SK-N-SH (cell line): ENCODE data around the gene BCR. TPM values are rescaled to one million over a fixed set of nuclear protein-coding genes. Genes with fewer than 3 reads are reported as not detected.

Experiments
- CTCF ChIA-PET: fragments of 300-600, 350-600 bp; formaldehyde crosslinking; extraction: SDS; loops from one replicate; lab custom pipeline; 2021; lab: Yijun Ruan, JAX
- POLR2A ChIA-PET: fragments of 350-600 bp; sonication (Branson Sonifier 250); formaldehyde crosslinking; extraction: SDS; loops from one replicate; lab custom pipeline; 2020; ENCODE audit warnings: antibody characterized with exemption, inconsistent platforms; lab: Yijun Ruan, JAX
- DNase-seq: peaks from one replicate; pipeline ENCODE4 v3.0.0; 2012
- H2AFZ ChIP-seq: fragments of 200-600 bp; sonication (generic); 2 replicates; pipeline ENCODE4 v1.8.1; 2016; ENCODE audit warnings: antibody characterized with exemption, mild to moderate bottlenecking, low read depth
- H3F3A ChIP-seq: fragments of 200-600 bp; sonication (generic); replicated peaks from 2 replicates; pipeline ENCODE3; 2016; ENCODE audit warnings: antibody characterized with exemption, mild to moderate bottlenecking; ENCODE audit not compliant: insufficient read depth
- H3K27ac ChIP-seq, 2 experiments: fragments of 200-500 bp in 1 of 2; fragments of 200-600 bp in 1 of 2; sonication (Bioruptor generic) in 1 of 2; sonication (generic), shearing (Covaris generic) in 1 of 2; 2 replicates each; pipeline versions ENCODE4 v1.5.1 to v1.6.1; 2014 to 2016; ENCODE audit warnings: low read depth in 2 of 2, inconsistent platforms in 1 of 2, low read length in 1 of 2, mild to moderate bottlenecking in 1 of 2, mixed read lengths in 1 of 2
- H3K27me3 ChIP-seq: fragments of 200-600 bp; sonication (generic), shearing (Covaris generic); 2 replicates; pipeline ENCODE4 v1.6.1; 2016; ENCODE audit warnings: mixed run types; ENCODE audit not compliant: insufficient read depth
- H3K36me3 ChIP-seq, 2 experiments: fragments of 200-500 bp in 1 of 2; fragments of 200-600 bp in 1 of 2; sonication (Bioruptor generic) in 1 of 2; sonication (generic) in 1 of 2; replicated peaks in 1 of 2; 2 replicates each; pipeline versions ENCODE3 to v1.5.1; 2014 to 2016; ENCODE audit warnings: low read length in 1 of 2, mild to moderate bottlenecking in 1 of 2; ENCODE audit not compliant: insufficient read depth in 2 of 2, control insufficient read depth in 1 of 2
- H3K4me1 ChIP-seq, 2 experiments: fragments of 200-500 bp in 1 of 2; fragments of 200-600 bp in 1 of 2; sonication (Bioruptor generic) in 1 of 2; sonication (generic), shearing (Covaris generic) in 1 of 2; 2 replicates each; pipeline versions ENCODE4 v1.5.1 to v1.6.1; 2014 to 2016; ENCODE audit warnings: low read depth in 1 of 2, low read length in 1 of 2, mixed run types in 1 of 2; ENCODE audit not compliant: insufficient read depth in 2 of 2, control insufficient read depth in 1 of 2
- H3K4me2 ChIP-seq: fragments of 200-600 bp; sonication (generic), shearing (Covaris generic); 2 replicates; pipeline ENCODE4 v1.6.1; 2017; ENCODE audit warnings: mixed run types
- H3K4me3 ChIP-seq, 2 experiments: fragments of 200-500 bp in 1 of 2; fragments of 200-600 bp in 1 of 2; sonication (Bioruptor generic) in 1 of 2; sonication (generic), shearing (Covaris generic) in 1 of 2; 2 replicates each; pipeline versions ENCODE4 v1.5.1 to v1.8.1; 2014 to 2016; ENCODE audit warnings: low read depth in 2 of 2, inconsistent platforms in 1 of 2, low read length in 1 of 2, mild to moderate bottlenecking in 1 of 2, mixed read lengths in 1 of 2, moderate library complexity in 1 of 2
- H3K79me2 ChIP-seq: fragments of 200-600 bp; sonication (generic); 2 replicates; pipeline ENCODE4 v1.8.1; 2017; ENCODE audit warnings: mild to moderate bottlenecking; ENCODE audit not compliant: insufficient read depth
- H3K9ac ChIP-seq: fragments of 200-600 bp; sonication (generic); 2 replicates; pipeline ENCODE4 v1.6.1; 2017; ENCODE audit warnings: mixed run types
- H3K9me2 ChIP-seq: fragments of 200-600 bp; sonication (generic); 2 replicates; pipeline ENCODE4 v1.6.1; 2017; ENCODE audit warnings: mixed run types
- H3K9me3 ChIP-seq: fragments of 200-600 bp; sonication (generic); 2 replicates; pipeline ENCODE4 v1.6.1; 2017; ENCODE audit warnings: mixed run types, mild to moderate bottlenecking, moderate library complexity
- H4K20me1 ChIP-seq: fragments of 200-600 bp; sonication (generic); 2 replicates; pipeline ENCODE4 v1.6.1; 2017; ENCODE audit warnings: mild to moderate bottlenecking, mixed run types; ENCODE audit not compliant: insufficient read depth
- CTCF ChIP-seq: fragments of 200-600 bp; sonication (generic); IDR thresholded peaks from 2 replicates; pipeline ENCODE4 v1.6.1; 2017; ENCODE audit warnings: antibody characterized with exemption, mild to moderate bottlenecking, moderate library complexity
- ELF1 ChIP-seq: IDR thresholded peaks from 2 replicates; pipeline ENCODE4 v1.4.0; 2012
- EZH2phosphoT487 ChIP-seq: fragments of 200-600 bp; sonication (generic); IDR thresholded peaks from 2 replicates; pipeline ENCODE4 v1.6.1; 2017; ENCODE audit warnings: low read depth, mixed run types, mild to moderate bottlenecking, antibody characterized with exemption, moderate library complexity, borderline replicate concordance
- FOSL2 ChIP-seq: IDR thresholded peaks from 2 replicates; pipeline ENCODE4 v1.4.0; 2012; ENCODE audit warnings: low read depth, mild to moderate bottlenecking, moderate library complexity, borderline replicate concordance
- GABPA ChIP-seq: IDR thresholded peaks from 2 replicates; pipeline ENCODE4 v1.4.0; 2012; ENCODE audit warnings: low read depth, mild to moderate bottlenecking
- GATA2 ChIP-seq: sonication (generic); formaldehyde crosslinking; IDR thresholded peaks from 2 replicates; pipeline ENCODE4 v1.5.0; 2020; ENCODE audit warnings: mild to moderate bottlenecking, missing genetic modification reagents
- MAX ChIP-seq: IDR thresholded peaks from 2 replicates; pipeline ENCODE4 v1.4.0; 2012; ENCODE audit warnings: low read depth
- MXI1 ChIP-seq: IDR thresholded peaks from 2 replicates; pipeline ENCODE4 v1.6.1; 2012; ENCODE audit warnings: mild to moderate bottlenecking, low read depth, low read length, improper control_type of control experiment
- NFIC ChIP-seq: IDR thresholded peaks from 2 replicates; pipeline ENCODE4 v1.4.0; 2012; ENCODE audit warnings: borderline replicate concordance
- REST ChIP-seq: IDR thresholded peaks from 2 replicates; pipeline ENCODE4 v1.6.1; 2012; ENCODE audit warnings: mild to moderate bottlenecking, low read depth, low read length, moderate library complexity
- RXRA ChIP-seq: IDR thresholded peaks from 2 replicates; pipeline ENCODE4 v1.4.0; 2012; ENCODE audit warnings: low read depth, mild to moderate bottlenecking, borderline replicate concordance
- TAF1 ChIP-seq: IDR thresholded peaks from 2 replicates; pipeline ENCODE4 v1.6.1; 2012; ENCODE audit warnings: low read depth, mild to moderate bottlenecking, low read length, moderate library complexity, borderline replicate concordance
- USF2 ChIP-seq: fragments of 150-350 bp; IDR thresholded peaks from 2 replicates; pipeline ENCODE4 v1.6.1; 2017; ENCODE audit warnings: antibody characterized with exemption, low read length, low read depth, borderline replicate concordance
- YY1 ChIP-seq: IDR thresholded peaks from 2 replicates; pipeline ENCODE4 v1.4.0; 2012; ENCODE audit warnings: low read depth, mild to moderate bottlenecking
- ZBTB33 ChIP-seq: IDR thresholded peaks from 2 replicates; pipeline ENCODE4 v1.4.0; 2012; ENCODE audit warnings: low read depth, borderline replicate concordance
- WGBS: methylation state at CpG from one replicate; pipeline ENCODE4 v1.1.6; 2017; ENCODE audit warnings: low lambda C conversion rate; 5-methylcytosine and 5-hydroxymethylcytosine counted together
- polyA plus RNA-seq, 3 experiments: library from polyadenylated mRNA; depleted of rRNA; stranded (reverse); fragments of >200 nt; gene quantifications; 2 replicates each; pipeline ENCODE4 v1.2.3, GENCODE V29; 2012

Gene BCR
- polyA plus RNA-seq, 1 of the 3 experiments (the other 2 are of a cell fraction): 50.9 TPM

GRCh38 chr22:23216461-23217170 is 36.3 kb downstream of the BCR start:
- CTCF ChIA-PET: interaction anchor here (1.7 kb wide), 1 partner anchor 65 kb away, joined by 5 read pairs; no protein-coding TSS in a partner anchor
- no peak for DNase-seq
- 93% methylated on average over 16 of the region's 16 CpGs for WGBS
- Histone ChIP-seq H3K27ac (no peak overlapping the region; a peak in 1 of 4 replicates), H3K27me3 (no peaks in the 10 kb centered on the region), H3K4me1 (peaks cover 32 to 70% of the 10 kb centered on the region in 2 experiments; a peak in 3 of 4 replicates), H3K9ac (no peak overlapping the region), H2AFZ (no peak overlapping the region), H3K9me2 (no peaks in the 10 kb centered on the region), H3K4me3 (no peak overlapping the region), H4K20me1 (peaks cover 89% of the 10 kb centered on the region), H3F3A (no peaks in the 10 kb centered on the region), H3K36me3 (no peaks in the 10 kb centered on the region), H3K9me3 (no peaks in the 10 kb centered on the region), H3K4me2 (no peak overlapping the region), H3K79me2 (peaks cover 89% of the 10 kb centered on the region)
- POLR2A ChIA-PET: no interaction called here
- TF ChIP-seq GABPA (no peak), REST (no peak), RXRA (no peak), MAX (no peak), TAF1 (no peak), ELF1 (no peak), YY1 (no peak)

- ChIA-PET POLR2A (no interaction called here), CTCF (interaction anchor here (0.6 to 1.7 kb wide), 3 partner anchors 10 to 64 kb away, joined by 3 to 5 read pairs (median 3); no protein-coding TSS in a partner anchor)
- Histone ChIP-seq H3K9me2 (no peaks in the 10 kb centered on the region), H4K20me1 (peaks cover 88% of the 10 kb centered on the region), H3K27me3 (no peaks in the 10 kb centered on the region), H3K4me1 (peaks cover 32 to 64% of the 10 kb centered on the region in 2 experiments; a peak in 3 of 4 replicates), H3K79me2 (peaks cover 87% of the 10 kb centered on the region), H3K9me3 (no peaks in the 10 kb centered on the region), H3F3A (no peaks in the 10 kb centered on the region), H3K9ac (no peak overlapping the region), H3K4me2 (no peak overlapping the region), H3K4me3 (no peak overlapping the region), H3K36me3 (no peaks in the 10 kb centered on the region), H3K27ac (no peak overlapping the region; a peak in 1 of 4 replicates), H2AFZ (no peak overlapping the region)
- WGBS: 90% methylated on average over 13 of the region's 16 CpGs
- DNase-seq: no peak
- TF ChIP-seq YY1 (no peak), EZH2phosphoT487 (no peak), ZBTB33 (no peak), FOSL2 (no peak), USF2 (no peak), MXI1 (no peak), CTCF (no peak), NFIC (no peak), TAF1 (no peak), GATA2 (no peak)
Measured at GRCh38 chr22:23217171-23218052, 37.1 kb downstream of the BCR start.
